SK-N-SH (cell line): ENCODE measurements around the gene COL4A2. TPM values are rescaled to one million over a fixed set of nuclear protein-coding genes. Genes with fewer than 3 reads are reported as not detected.

ENCODE experiments used
- CTCF ChIA-PET: fragments of 300-600, 350-600 bp; formaldehyde crosslinking; extraction: SDS; loops from one replicate; lab custom pipeline; 2021; lab: Yijun Ruan, JAX
- POLR2A ChIA-PET: fragments of 350-600 bp; sonication (Branson Sonifier 250); formaldehyde crosslinking; extraction: SDS; loops from one replicate; lab custom pipeline; 2020; ENCODE audit warnings: antibody characterized with exemption, inconsistent platforms; lab: Yijun Ruan, JAX
- DNase-seq: peaks from one replicate; pipeline ENCODE4 v3.0.0; 2012
- H2AFZ ChIP-seq: fragments of 200-600 bp; sonication (generic); 2 replicates; pipeline ENCODE4 v1.8.1; 2016; ENCODE audit warnings: antibody characterized with exemption, mild to moderate bottlenecking, low read depth
- H3F3A ChIP-seq: fragments of 200-600 bp; sonication (generic); replicated peaks from 2 replicates; pipeline ENCODE3; 2016; ENCODE audit warnings: antibody characterized with exemption, mild to moderate bottlenecking; ENCODE audit not compliant: insufficient read depth
- H3K27ac ChIP-seq, 2 experiments: fragments of 200-500 bp in 1 of 2; fragments of 200-600 bp in 1 of 2; sonication (Bioruptor generic) in 1 of 2; sonication (generic), shearing (Covaris generic) in 1 of 2; 2 replicates each; pipeline versions ENCODE4 v1.5.1 to v1.6.1; 2014 to 2016; ENCODE audit warnings: low read depth in 2 of 2, inconsistent platforms in 1 of 2, low read length in 1 of 2, mild to moderate bottlenecking in 1 of 2, mixed read lengths in 1 of 2
- H3K27me3 ChIP-seq: fragments of 200-600 bp; sonication (generic), shearing (Covaris generic); 2 replicates; pipeline ENCODE4 v1.6.1; 2016; ENCODE audit warnings: mixed run types; ENCODE audit not compliant: insufficient read depth
- H3K36me3 ChIP-seq, 2 experiments: fragments of 200-500 bp in 1 of 2; fragments of 200-600 bp in 1 of 2; sonication (Bioruptor generic) in 1 of 2; sonication (generic) in 1 of 2; replicated peaks in 1 of 2; 2 replicates each; pipeline versions ENCODE3 to v1.5.1; 2014 to 2016; ENCODE audit warnings: low read length in 1 of 2, mild to moderate bottlenecking in 1 of 2; ENCODE audit not compliant: insufficient read depth in 2 of 2, control insufficient read depth in 1 of 2
- H3K4me1 ChIP-seq, 2 experiments: fragments of 200-500 bp in 1 of 2; fragments of 200-600 bp in 1 of 2; sonication (Bioruptor generic) in 1 of 2; sonication (generic), shearing (Covaris generic) in 1 of 2; 2 replicates each; pipeline versions ENCODE4 v1.5.1 to v1.6.1; 2014 to 2016; ENCODE audit warnings: low read depth in 1 of 2, low read length in 1 of 2, mixed run types in 1 of 2; ENCODE audit not compliant: insufficient read depth in 2 of 2, control insufficient read depth in 1 of 2
- H3K4me2 ChIP-seq: fragments of 200-600 bp; sonication (generic), shearing (Covaris generic); 2 replicates; pipeline ENCODE4 v1.6.1; 2017; ENCODE audit warnings: mixed run types
- H3K4me3 ChIP-seq, 2 experiments: fragments of 200-500 bp in 1 of 2; fragments of 200-600 bp in 1 of 2; sonication (Bioruptor generic) in 1 of 2; sonication (generic), shearing (Covaris generic) in 1 of 2; 2 replicates each; pipeline versions ENCODE4 v1.5.1 to v1.8.1; 2014 to 2016; ENCODE audit warnings: low read depth in 2 of 2, inconsistent platforms in 1 of 2, low read length in 1 of 2, mild to moderate bottlenecking in 1 of 2, mixed read lengths in 1 of 2, moderate library complexity in 1 of 2
- H3K79me2 ChIP-seq: fragments of 200-600 bp; sonication (generic); 2 replicates; pipeline ENCODE4 v1.8.1; 2017; ENCODE audit warnings: mild to moderate bottlenecking; ENCODE audit not compliant: insufficient read depth
- H3K9ac ChIP-seq: fragments of 200-600 bp; sonication (generic); 2 replicates; pipeline ENCODE4 v1.6.1; 2017; ENCODE audit warnings: mixed run types
- H3K9me2 ChIP-seq: fragments of 200-600 bp; sonication (generic); 2 replicates; pipeline ENCODE4 v1.6.1; 2017; ENCODE audit warnings: mixed run types
- H3K9me3 ChIP-seq: fragments of 200-600 bp; sonication (generic); 2 replicates; pipeline ENCODE4 v1.6.1; 2017; ENCODE audit warnings: mixed run types, mild to moderate bottlenecking, moderate library complexity
- H4K20me1 ChIP-seq: fragments of 200-600 bp; sonication (generic); 2 replicates; pipeline ENCODE4 v1.6.1; 2017; ENCODE audit warnings: mild to moderate bottlenecking, mixed run types; ENCODE audit not compliant: insufficient read depth
- CHD2 ChIP-seq: fragments of 150-350 bp; IDR thresholded peaks from 2 replicates; pipeline ENCODE4 v1.6.1; 2018; ENCODE audit warnings: low read length; ENCODE audit not compliant: partially characterized antibody
- ELF1 ChIP-seq: IDR thresholded peaks from 2 replicates; pipeline ENCODE4 v1.4.0; 2012
- EP300 ChIP-seq, 2 experiments: IDR thresholded peaks; 2 replicates each; pipeline versions ENCODE4 v1.4.0 to v1.6.1; 2012; ENCODE audit warnings: borderline replicate concordance in 1 of 2, low read depth in 1 of 2, low read length in 1 of 2
- EZH2phosphoT487 ChIP-seq: fragments of 200-600 bp; sonication (generic); IDR thresholded peaks from 2 replicates; pipeline ENCODE4 v1.6.1; 2017; ENCODE audit warnings: low read depth, mixed run types, mild to moderate bottlenecking, antibody characterized with exemption, moderate library complexity, borderline replicate concordance
- FOSL2 ChIP-seq: IDR thresholded peaks from 2 replicates; pipeline ENCODE4 v1.4.0; 2012; ENCODE audit warnings: low read depth, mild to moderate bottlenecking, moderate library complexity, borderline replicate concordance
- MAX ChIP-seq: IDR thresholded peaks from 2 replicates; pipeline ENCODE4 v1.4.0; 2012; ENCODE audit warnings: low read depth
- MXI1 ChIP-seq: IDR thresholded peaks from 2 replicates; pipeline ENCODE4 v1.6.1; 2012; ENCODE audit warnings: mild to moderate bottlenecking, low read depth, low read length, improper control_type of control experiment
- NFIC ChIP-seq: IDR thresholded peaks from 2 replicates; pipeline ENCODE4 v1.4.0; 2012; ENCODE audit warnings: borderline replicate concordance
- NRF1 ChIP-seq: IDR thresholded peaks from 2 replicates; pipeline ENCODE4 v1.6.1; 2012; ENCODE audit warnings: low read depth, mild to moderate bottlenecking, low read length
- POLR2AphosphoS5 ChIP-seq: IDR thresholded peaks from 2 replicates; pipeline ENCODE4 v1.6.1; 2012; ENCODE audit warnings: low read depth, low read length
- RAD21 ChIP-seq: IDR thresholded peaks from 2 replicates; pipeline ENCODE4 v1.6.1; 2012; ENCODE audit warnings: mild to moderate bottlenecking, low read length
- RFX5 ChIP-seq: IDR thresholded peaks from 2 replicates; pipeline ENCODE4 v1.6.1; 2012; ENCODE audit warnings: mild to moderate bottlenecking, improper control_type of control experiment, low read length
- RXRA ChIP-seq: IDR thresholded peaks from 2 replicates; pipeline ENCODE4 v1.4.0; 2012; ENCODE audit warnings: low read depth, mild to moderate bottlenecking, borderline replicate concordance
- SIN3A ChIP-seq: IDR thresholded peaks from 2 replicates; pipeline ENCODE4 v1.6.1; 2012; ENCODE audit warnings: low read depth, mild to moderate bottlenecking, low read length, moderate library complexity, borderline replicate concordance
- YY1 ChIP-seq: IDR thresholded peaks from 2 replicates; pipeline ENCODE4 v1.4.0; 2012; ENCODE audit warnings: low read depth, mild to moderate bottlenecking
- WGBS: methylation state at CpG from one replicate; pipeline ENCODE4 v1.1.6; 2017; ENCODE audit warnings: low lambda C conversion rate; 5-methylcytosine and 5-hydroxymethylcytosine counted together
- polyA plus RNA-seq, 3 experiments: library from polyadenylated mRNA; depleted of rRNA; stranded (reverse); fragments of >200 nt; gene quantifications; 2 replicates each; pipeline ENCODE4 v1.2.3, GENCODE V29; 2012
- TF ChIP-seq, protein P1 (sequence below): fragments of 150-350 bp; IDR thresholded peaks from 2 replicates; pipeline ENCODE4 v1.6.1; 2017; ENCODE audit warnings: antibody characterized with exemption, low read length, low read depth, borderline replicate concordance
- TF ChIP-seq, protein P2 (sequence below): IDR thresholded peaks from 2 replicates; pipeline ENCODE4; 2012
- TF ChIP-seq, protein P3 (sequence below): IDR thresholded peaks from 2 replicates; pipeline ENCODE4 v1.4.0; 2012; ENCODE audit warnings: low read depth, borderline replicate concordance
- TF ChIP-seq, protein P4 (sequence below): fragments of 150-350 bp; IDR thresholded peaks from 2 replicates; pipeline ENCODE4 v1.6.1; 2016; ENCODE audit warnings: mild to moderate bottlenecking, low read depth, low read length

The COL4A2 gene
- polyA plus RNA-seq, 1 of the 3 experiments (the other 2 are of a cell fraction): 137 TPM

GRCh38 chr13:110418944-110419343, 111.9 kb downstream of the COL4A2 start:
- peaks cover 0 to 28% of the 10 kb centered on the region in 2 experiments for H3K36me3 ChIP-seq
- no peak overlapping the region for H3K27ac ChIP-seq
- no peak overlapping the region for H3K4me3 ChIP-seq
- WGBS: 85% methylated on average over 9 of the region's 9 CpGs
- H3K4me1 ChIP-seq: peaks cover 0 to 17% of the 10 kb centered on the region in 2 experiments; a peak in 2 of 4 replicates
- no peak overlapping the region for H3K4me2 ChIP-seq
- no peak for DNase-seq
- no peaks in the 10 kb centered on the region for H3F3A ChIP-seq
- H3K79me2 ChIP-seq: peaks cover 15% of the 10 kb centered on the region; the same call in 1 of the 2 replicates
- no peak for TF ChIP-seq SIN3A
- no peak for TF ChIP-seq EP300 (IDR thresholded peaks at IDR 0.05; ENCODE audit: borderline replicate concordance in 1 of 2, low read depth in 1 of 2, low read length in 1 of 2)
- TF ChIP-seq MXI1: no peak
- no peak overlapping the region for H2AFZ ChIP-seq
- no peaks in the 10 kb centered on the region for H3K9me2 ChIP-seq
- no peaks in the 10 kb centered on the region for H3K27me3 ChIP-seq
- H4K20me1 ChIP-seq: no peaks in the 10 kb centered on the region
- CTCF ChIA-PET: interaction anchor here (0.6 to 1.0 kb wide), 5 partner anchors 34 to 197 kb away, joined by 3 to 4 read pairs (median 3); no protein-coding TSS in a partner anchor
- no peak overlapping the region for H3K9ac ChIP-seq
- POLR2A ChIA-PET: interaction anchor here (0.6 kb wide), 1 partner anchor 1244 kb away, joined by 3 read pairs; no protein-coding TSS in a partner anchor
- H3K9me3 ChIP-seq: no peaks in the 10 kb centered on the region

- H3K4me1 ChIP-seq: peaks cover 0 to 17% of the 10 kb centered on the region in 2 experiments; a peak in 2 of 4 replicates
These were observed 112.3 kb downstream of the COL4A2 start for GRCh38 chr13:110419381-110419791.

More at GRCh38 chr13:110419381-110419791, 112.3 kb downstream of the COL4A2 start:
- H3F3A ChIP-seq: no peaks in the 10 kb centered on the region
- H3K27ac ChIP-seq: no peak overlapping the region
- no peak overlapping the region for H2AFZ ChIP-seq
- no peaks in the 10 kb centered on the region for H4K20me1 ChIP-seq
- H3K4me2 ChIP-seq: no peak overlapping the region
- peaks cover 0 to 31% of the 10 kb centered on the region in 2 experiments for H3K36me3 ChIP-seq
- WGBS: 98% methylated on average over 14 of the region's 14 CpGs
- CTCF ChIA-PET: interaction anchor here (0.8 to 1.0 kb wide), 3 partner anchors 36 to 197 kb away, joined by 3 to 4 read pairs (median 3); no protein-coding TSS in a partner anchor
- POLR2A ChIA-PET: interaction anchor here (0.6 kb wide), 1 partner anchor 1245 kb away, joined by 3 read pairs; no protein-coding TSS in a partner anchor
- no peak overlapping the region for H3K9ac ChIP-seq
- TF ChIP-seq, protein P1, sequence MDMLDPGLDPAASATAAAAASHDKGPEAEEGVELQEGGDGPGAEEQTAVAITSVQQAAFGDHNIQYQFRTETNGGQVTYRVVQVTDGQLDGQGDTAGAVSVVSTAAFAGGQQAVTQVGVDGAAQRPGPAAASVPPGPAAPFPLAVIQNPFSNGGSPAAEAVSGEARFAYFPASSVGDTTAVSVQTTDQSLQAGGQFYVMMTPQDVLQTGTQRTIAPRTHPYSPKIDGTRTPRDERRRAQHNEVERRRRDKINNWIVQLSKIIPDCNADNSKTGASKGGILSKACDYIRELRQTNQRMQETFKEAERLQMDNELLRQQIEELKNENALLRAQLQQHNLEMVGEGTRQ: no peak
- TF ChIP-seq, protein P2, sequence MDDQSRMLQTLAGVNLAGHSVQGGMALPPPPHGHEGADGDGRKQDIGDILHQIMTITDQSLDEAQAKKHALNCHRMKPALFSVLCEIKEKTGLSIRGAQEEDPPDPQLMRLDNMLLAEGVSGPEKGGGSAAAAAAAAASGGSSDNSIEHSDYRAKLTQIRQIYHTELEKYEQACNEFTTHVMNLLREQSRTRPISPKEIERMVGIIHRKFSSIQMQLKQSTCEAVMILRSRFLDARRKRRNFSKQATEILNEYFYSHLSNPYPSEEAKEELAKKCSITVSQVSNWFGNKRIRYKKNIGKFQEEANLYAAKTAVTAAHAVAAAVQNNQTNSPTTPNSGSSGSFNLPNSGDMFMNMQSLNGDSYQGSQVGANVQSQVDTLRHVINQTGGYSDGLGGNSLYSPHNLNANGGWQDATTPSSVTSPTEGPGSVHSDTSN: no peak
- no peak for TF ChIP-seq RXRA
- no peak for TF ChIP-seq ELF1
- TF ChIP-seq, protein P3, sequence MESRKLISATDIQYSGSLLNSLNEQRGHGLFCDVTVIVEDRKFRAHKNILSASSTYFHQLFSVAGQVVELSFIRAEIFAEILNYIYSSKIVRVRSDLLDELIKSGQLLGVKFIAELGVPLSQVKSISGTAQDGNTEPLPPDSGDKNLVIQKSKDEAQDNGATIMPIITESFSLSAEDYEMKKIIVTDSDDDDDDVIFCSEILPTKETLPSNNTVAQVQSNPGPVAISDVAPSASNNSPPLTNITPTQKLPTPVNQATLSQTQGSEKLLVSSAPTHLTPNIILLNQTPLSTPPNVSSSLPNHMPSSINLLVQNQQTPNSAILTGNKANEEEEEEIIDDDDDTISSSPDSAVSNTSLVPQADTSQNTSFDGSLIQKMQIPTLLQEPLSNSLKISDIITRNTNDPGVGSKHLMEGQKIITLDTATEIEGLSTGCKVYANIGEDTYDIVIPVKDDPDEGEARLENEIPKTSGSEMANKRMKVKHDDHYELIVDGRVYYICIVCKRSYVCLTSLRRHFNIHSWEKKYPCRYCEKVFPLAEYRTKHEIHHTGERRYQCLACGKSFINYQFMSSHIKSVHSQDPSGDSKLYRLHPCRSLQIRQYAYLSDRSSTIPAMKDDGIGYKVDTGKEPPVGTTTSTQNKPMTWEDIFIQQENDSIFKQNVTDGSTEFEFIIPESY: no peak
- TF ChIP-seq MXI1: no peak
- no peak for TF ChIP-seq CHD2
- TF ChIP-seq RFX5: no peak
- no peak for TF ChIP-seq FOSL2
- TF ChIP-seq YY1: no peak
- no peak for TF ChIP-seq NFIC
- TF ChIP-seq EZH2phosphoT487: no peak
- TF ChIP-seq POLR2AphosphoS5: no peak
- no peak for TF ChIP-seq RAD21
- TF ChIP-seq, protein P4, sequence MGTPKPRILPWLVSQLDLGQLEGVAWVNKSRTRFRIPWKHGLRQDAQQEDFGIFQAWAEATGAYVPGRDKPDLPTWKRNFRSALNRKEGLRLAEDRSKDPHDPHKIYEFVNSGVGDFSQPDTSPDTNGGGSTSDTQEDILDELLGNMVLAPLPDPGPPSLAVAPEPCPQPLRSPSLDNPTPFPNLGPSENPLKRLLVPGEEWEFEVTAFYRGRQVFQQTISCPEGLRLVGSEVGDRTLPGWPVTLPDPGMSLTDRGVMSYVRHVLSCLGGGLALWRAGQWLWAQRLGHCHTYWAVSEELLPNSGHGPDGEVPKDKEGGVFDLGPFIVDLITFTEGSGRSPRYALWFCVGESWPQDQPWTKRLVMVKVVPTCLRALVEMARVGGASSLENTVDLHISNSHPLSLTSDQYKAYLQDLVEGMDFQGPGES: no peak
- no peak for TF ChIP-seq EP300 (IDR thresholded peaks at IDR 0.05; ENCODE audit: borderline replicate concordance in 1 of 2, low read depth in 1 of 2, low read length in 1 of 2)
- TF ChIP-seq MAX: no peak
- no peak for TF ChIP-seq NRF1
- DNase-seq: no peak
- H3K9me2 ChIP-seq: no peaks in the 10 kb centered on the region
- peaks cover 15% of the 10 kb centered on the region; the same call in 1 of the 2 replicates for H3K79me2 ChIP-seq
- no peak overlapping the region for H3K4me3 ChIP-seq
- no peaks in the 10 kb centered on the region for H3K27me3 ChIP-seq
- H3K9me3 ChIP-seq: no peaks in the 10 kb centered on the region
